A673 (cell line): Measurements from ENCODE around the gene ZSCAN12.

Experiments used
- CTCF ChIP-seq: fragments of 300-800, 200-600 bp; sonication (generic); conservative IDR thresholded peaks from 2 replicates; pipeline ENCODE4 v1.5.1; 2017; ENCODE audit warnings: low read depth, mild to moderate bottlenecking, antibody characterized with exemption, low read length, moderate library complexity, mixed read lengths
- EZH2 ChIP-seq: fragments of 200-600 bp; sonication (generic); IDR thresholded peaks from 2 replicates; pipeline ENCODE4 v1.6.1; 2017; ENCODE audit warnings: borderline replicate concordance, low read depth, mild to moderate bottlenecking, mixed read lengths, antibody characterized with exemption, low read length; ENCODE audit not compliant: poor library complexity, severe bottlenecking

- TF ChIP-seq CTCF (no peak), EZH2 (no peak)
Measured at GRCh38 chr6:28351087-28351486, 48.5 kb downstream of the ZSCAN12 start.
